Hematopoietic multipotent progenitor cell (in vitro differentiated cells): ENCODE data around the gene LETM1. TPM values are rescaled to one million over a fixed set of nuclear protein-coding genes. Genes with fewer than 3 reads are reported as not detected.

Source experiments
- DNase-seq, 3 donors: peaks; one replicate each; pipeline ENCODE4 v3.0.0-alpha.2; 2011 to 2015; ENCODE audit warnings: low read depth in 2 of 3, low spot score in 2 of 3
- total RNA-seq: library from RNA; depleted of rRNA; stranded (reverse); fragments of >200 nt; gene quantifications from one replicate; pipeline ENCODE4 v1.2.3, GENCODE V29; 2012

LETM1 gene
- total RNA-seq, 1 donor: 75.9 TPM

- no peak for DNase-seq
These were observed 89.6 kb downstream of the LETM1 start for GRCh38 chr4:1766106-1767060.

DNA sequence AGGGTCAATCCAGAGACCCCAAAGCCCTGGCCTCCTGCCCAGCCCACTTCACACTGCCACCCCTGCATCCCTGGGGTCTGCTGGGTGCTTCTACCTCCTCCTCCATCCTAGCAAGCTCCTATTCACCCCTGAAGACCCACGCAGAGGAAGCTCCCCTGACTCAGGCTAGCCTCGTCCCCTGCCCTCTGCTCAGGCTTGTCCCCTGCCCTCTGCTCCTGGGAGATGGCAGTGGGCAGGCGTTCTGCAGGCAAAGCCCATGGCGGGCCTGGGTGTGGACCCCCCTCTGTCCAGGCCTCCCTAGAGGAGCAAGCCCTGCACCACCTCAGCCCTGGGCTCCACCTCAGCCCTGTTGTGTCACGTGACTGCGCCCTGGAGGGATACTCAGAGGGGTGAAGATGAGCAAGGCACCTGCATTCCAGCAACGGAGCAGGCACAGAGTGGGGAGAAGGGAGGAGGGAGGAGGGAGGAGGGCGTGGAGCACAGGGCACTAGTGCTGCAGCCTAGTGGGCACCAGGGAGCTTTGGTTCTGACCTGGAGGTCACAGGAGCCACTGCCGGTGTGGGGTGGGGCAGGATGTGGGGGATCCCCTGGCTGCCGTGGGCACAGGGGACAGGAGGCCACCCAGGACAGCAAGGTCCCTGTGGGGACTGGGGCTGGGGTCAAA, 90.4 kb downstream of the LETM1 start:
- DNase-seq: no peak

DNA sequence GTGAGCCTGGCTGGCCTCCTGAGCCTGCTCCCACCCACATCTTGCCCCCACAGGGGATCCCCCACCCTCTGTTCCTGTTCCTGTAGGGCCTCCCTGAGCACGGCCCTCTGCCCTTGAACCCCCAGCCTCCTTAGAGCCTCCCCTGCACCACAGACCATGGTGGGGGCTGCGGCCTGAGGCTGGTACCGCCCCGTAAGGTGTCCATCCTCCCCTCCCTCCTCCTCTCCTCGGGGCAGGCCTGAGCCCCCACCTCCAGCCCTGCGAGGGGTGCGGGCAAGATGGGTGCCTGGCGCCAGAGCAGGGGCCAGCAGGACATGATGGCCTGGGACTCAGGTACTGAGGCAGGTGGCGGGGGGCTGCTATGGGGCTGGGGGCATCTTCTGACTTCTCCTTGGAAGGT, 91.3 kb downstream of the LETM1 start:
- no peak for DNase-seq

GRCh38 chr4:1763550-1764080, 92.3 kb downstream of the LETM1 start:
- DNase-seq: peak in 2 of 3 donors; percentile 50 to 69

- DNase-seq: no peak
These were observed 92.8 kb downstream of the LETM1 start for GRCh38 chr4:1763070-1763549.

DNA sequence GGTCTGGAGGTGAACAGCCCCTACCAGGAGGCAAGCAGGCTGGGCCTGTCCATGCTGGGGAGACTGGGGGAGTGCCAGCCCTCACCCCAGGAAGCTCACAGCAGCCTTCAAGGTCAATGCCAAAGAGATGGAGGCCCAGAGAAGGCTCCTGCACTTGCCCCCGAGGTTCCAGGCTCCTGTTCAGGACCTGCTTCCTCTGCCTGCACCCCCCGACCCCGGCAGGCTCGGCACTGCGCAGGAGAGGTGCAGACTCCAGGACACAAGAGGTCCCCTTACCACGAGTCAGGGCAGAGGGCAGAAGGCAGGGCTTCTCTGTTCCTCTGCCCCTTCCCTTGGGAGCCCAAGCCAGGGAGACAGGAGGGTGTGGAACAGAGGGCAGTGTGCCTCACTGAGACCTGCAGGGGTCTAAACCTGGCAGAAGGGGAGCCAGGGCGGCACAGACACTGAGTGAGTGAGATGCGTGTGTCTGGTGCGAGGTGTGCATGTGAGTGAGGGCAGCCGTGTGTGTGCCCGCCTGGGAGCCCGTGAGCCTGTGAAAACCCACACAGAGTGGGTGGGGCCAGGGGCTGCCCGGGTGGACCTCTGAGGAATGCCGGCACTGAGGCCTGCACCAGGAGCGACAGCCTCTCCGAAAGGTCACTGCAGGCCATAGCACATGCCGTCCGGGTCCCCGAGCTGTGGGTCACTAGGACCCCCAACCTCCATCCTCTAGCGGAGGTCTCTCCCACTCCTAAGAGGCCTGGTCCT, 93.5 kb downstream of the LETM1 start:
- no peak for DNase-seq

Other genes starting within 250 kb of the LETM1 start
- gene FAM53A, start 171.8 kb downstream of the LETM1 start, total RNA-seq: 9.4 TPM
- 39.0 TPM for gene SLBP, start 143.8 kb downstream of the LETM1 start, total RNA-seq
- 46.3 TPM for gene TMEM129, start 134.8 kb downstream of the LETM1 start, total RNA-seq
- gene TACC3, start 134.6 kb downstream of the LETM1 start, total RNA-seq: 49.3 TPM
- 0.54 TPM for gene FGFR3, start 62.9 kb downstream of the LETM1 start, total RNA-seq
- 41.7 TPM for gene NSD2, start 15.2 kb upstream of the LETM1 start, total RNA-seq
- 33.9 TPM for gene NELFA, start 152.8 kb upstream of the LETM1 start, total RNA-seq
- gene NAT8L, start 203.2 kb upstream of the LETM1 start, total RNA-seq: 0.81 TPM